GM13976 (cell line): Measurements from ENCODE around the gene GNLY.
"Not testable (repeated sequence)": the region's sequence is repeated elsewhere in the genome, so short reads cannot be mapped to it uniquely, and the experiment has no call there.

Source experiments
- DNase-seq: peaks from one replicate; pipeline ENCODE4 v3.0.0; 2012; ENCODE audit warnings: low spot score
- CTCF ChIP-seq: IDR thresholded peaks from 2 replicates; pipeline ENCODE4 v1.5.1; 2012; ENCODE audit warnings: borderline replicate concordance, mild to moderate bottlenecking; ENCODE audit not compliant: insufficient read depth; ENCODE audit errors: extremely low read depth, missing control alignments, control extremely low read depth
- in situ Hi-C: fragments of 300-500 bp; cut with MboI; formaldehyde crosslinking; loops from one replicate; pipeline ENCODE4 v1.12.0; 2022; ENCODE audit warnings: low sequenced_read_pairs, mixed read lengths, inconsistent platforms; ENCODE audit not compliant: unreplicated experiment

The GNLY gene

DNA sequence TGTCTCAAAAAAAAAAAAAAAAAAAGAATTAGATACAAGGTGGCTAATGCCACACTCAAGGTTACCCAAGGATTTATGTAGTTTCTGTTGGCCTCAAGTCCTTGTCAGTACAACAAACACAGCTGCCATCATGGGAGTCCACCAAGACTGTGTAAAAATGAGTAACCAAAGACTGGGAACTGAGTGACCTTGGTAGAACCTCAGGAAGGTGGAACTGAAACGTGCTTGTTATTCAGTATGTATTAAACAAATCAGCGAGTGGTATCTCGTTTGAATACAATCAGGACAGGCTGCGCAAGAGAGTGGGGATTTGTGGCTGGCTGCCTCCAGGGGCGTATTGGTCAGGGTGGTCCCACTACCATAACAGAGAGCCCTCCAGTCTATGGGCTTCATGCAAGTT lies 24.6 kb upstream of the GNLY start:
- in situ Hi-C loops: no loop called here
- DNase-seq: no peak
- no peak for TF ChIP-seq CTCF

DNA sequence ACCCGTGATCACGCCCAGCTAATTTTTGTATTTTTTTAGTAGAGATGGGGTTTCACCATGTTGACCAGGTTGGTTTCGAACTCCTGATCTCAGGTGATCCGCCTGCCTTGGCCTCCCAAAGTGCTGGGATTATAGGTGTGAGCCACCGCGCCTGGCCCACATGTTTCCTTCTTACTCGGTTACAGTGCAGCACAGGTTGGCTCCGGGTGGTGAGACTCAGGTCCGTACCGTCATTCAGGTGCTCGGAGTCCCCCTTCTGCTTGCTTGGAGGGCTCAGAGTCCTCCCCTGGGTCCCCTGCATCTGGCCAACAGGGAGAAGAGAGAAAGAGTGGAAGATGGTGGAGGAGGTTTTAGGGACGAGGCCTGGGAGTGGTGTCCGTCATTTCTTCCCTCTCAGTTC lies 23.7 kb upstream of the GNLY start:
- in situ Hi-C loops, DNase-seq: not testable (repeated sequence)

DNA sequence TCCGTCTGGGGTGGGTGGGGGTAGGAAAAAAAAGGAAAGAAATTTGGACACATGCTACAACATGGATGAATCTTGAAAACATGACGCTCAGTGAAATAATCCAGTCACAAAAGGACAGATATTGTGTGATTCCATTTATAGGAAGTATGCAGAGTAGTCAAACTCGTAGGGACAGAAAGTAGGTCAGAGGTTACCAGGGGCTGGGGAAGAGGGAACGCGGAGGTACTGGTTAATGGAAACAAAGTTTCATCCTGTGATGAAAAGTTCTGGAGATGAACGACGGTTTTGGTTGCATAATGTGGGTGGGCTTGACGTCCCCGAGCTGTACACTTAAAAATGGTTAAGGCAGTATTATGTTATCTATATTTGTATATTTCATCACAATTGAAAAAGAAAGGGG lies 21.7 kb upstream of the GNLY start:
- in situ Hi-C loops: no loop called here
- no peak for DNase-seq
- TF ChIP-seq CTCF: no peak

DNA sequence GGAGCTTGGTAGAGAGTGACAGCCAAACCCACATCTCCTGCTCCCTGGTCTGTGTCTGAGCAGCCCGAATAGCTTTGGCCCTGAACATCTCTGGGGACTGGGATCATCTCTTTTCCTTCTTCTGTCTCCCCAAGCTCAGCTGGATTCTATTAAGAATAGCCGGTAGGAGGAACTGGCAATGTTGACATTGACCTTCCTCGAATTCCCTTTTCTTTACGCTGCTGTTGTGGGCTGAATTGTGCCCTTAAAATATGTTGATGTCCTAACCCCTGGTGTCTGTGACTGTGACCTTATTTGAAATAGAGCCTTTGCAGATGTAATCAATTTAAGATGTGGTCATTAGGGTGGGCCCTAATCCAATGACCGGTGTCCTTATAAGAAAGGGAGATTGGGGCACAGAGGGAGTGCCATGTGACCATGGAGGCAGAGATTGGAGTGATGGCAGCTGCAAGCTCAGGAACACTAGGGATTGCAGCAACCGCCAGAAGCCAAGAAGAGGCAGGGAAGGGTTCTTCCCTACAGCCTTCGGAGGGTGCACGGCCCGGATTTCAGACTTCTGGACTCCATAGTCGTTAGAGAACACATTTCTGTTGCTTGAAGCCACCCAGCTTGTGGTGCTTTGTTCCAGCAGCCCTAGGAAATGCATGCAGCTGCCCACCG lies 20.3 kb upstream of the GNLY start:
- in situ Hi-C loops: no loop called here
- no peak for TF ChIP-seq CTCF
- no peak for DNase-seq

GRCh38 chr2:85674417-85674816 lies 19.7 kb upstream of the GNLY start:
- in situ Hi-C loops: no loop called here
- no peak for TF ChIP-seq CTCF
- no peak for DNase-seq

GRCh38 chr2:85675427-85675826 lies 18.7 kb upstream of the GNLY start:
- no peak for DNase-seq
- TF ChIP-seq CTCF: no peak
- in situ Hi-C loops: no loop called here

GRCh38 chr2:85675866-85676548 lies 18.2 kb upstream of the GNLY start:
- DNase-seq: no peak
- TF ChIP-seq CTCF: no peak
- in situ Hi-C loops: no loop called here
